Measurements from ENCODE around the gene SLC9A5.

SLC9A5 gene

DNA sequence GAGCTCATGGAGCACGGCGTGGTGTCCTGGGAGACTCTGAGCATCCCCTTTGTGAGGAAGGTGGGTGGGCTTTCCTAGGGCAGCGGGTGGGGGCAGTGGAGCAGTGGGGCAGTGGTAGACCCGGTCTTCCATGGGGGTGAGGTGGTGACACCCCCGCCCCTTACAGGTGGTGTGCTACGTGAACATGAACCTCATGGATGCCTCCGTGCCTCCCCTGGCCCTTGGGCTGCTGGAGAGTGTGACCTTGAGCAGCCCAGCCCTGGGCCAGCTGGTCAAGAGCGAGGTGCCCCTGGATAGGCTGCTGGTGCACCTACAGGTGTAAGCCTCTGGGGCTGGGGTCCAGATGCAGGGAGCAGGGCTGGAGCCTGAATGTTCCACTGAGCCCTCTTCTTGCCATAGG lies 48.3 kb upstream of the SLC9A5 start:
- Histone ChIP-seq H3K27ac (ENCODE audit: low read length) (no peak overlapping the region), H3K4me2 (ENCODE audit: insufficient read depth, low read length) (no peak overlapping the region)
- TF ChIP-seq EZH2 (IDR thresholded peaks at IDR 0.05; ENCODE audit: borderline replicate concordance, low read depth, low read length, severe bottlenecking) (no peak), CTCF (IDR thresholded peaks at IDR 0.05; ENCODE audit: borderline replicate concordance, extremely low read depth, low read length, poor library complexity, severe bottlenecking) (no peak)

DNA sequence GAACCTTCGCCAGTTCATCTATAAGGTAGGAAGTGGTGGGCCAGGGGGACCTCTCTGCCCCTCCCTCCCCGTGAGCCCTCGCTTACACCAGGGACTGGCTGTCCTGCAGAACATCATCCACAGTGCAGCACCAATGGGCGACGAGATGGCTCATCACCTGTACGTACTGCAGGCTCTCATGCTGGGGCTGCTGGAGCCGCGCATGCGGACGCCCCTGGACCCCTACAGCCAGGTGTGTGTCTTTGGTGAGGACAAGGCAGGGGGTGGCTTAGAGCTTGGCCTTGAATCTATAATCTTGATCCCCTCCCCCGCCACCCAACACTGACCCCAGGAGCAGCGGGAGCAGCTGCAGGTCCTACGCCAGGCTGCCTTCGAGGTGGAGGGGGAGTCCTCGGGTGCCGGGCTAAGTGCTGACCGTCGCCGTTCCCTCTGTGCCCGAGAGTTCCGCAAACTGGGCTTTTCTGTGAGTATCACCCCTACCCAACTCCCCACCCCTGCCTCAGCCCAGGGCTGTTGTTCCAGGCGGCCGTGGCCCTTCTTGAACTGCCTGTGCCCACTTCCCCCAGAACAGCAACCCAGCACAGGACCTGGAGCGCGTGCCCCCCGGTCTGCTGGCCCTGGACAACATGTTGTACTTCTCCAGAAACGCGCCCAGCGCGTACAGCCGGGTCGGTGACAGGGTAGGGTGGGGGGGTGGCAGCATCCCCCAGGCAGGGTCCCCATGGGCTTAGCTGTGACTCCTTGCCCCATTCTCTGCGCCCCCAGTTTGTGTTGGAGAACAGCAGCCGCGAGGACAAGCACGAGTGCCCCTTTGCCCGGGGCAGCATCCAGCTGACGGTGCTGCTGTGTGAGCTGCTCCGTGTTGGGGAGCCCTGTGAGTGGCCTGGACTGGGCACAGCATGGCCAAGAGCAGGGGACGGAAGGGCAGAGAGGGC lies 47.1 kb upstream of the SLC9A5 start:
- Histone ChIP-seq H2AFZ (ENCODE audit: low read depth, low read length) (no peak overlapping the region), H3K9ac (ENCODE audit: low read depth, low read length) (no peak overlapping the region), H3K27ac (ENCODE audit: low read length) (no peak overlapping the region), H3K9me3 (ENCODE audit: insufficient read depth, low read length, severe bottlenecking) (no peaks in the 10 kb centered on the region), H4K20me1 (ENCODE audit: insufficient read depth, low read length) (peaks cover 30% of the 10 kb centered on the region), H3K4me2 (ENCODE audit: insufficient read depth, low read length) (no peak overlapping the region), H3K4me1 (ENCODE audit: insufficient read depth, low read length) (no peaks in the 10 kb centered on the region; the same call in 1 of the 2 replicates), H3K79me2 (ENCODE audit: insufficient read depth, low read length) (no peaks in the 10 kb centered on the region), H3K27me3 (ENCODE audit: insufficient read depth, low read length, poor library complexity) (no peaks in the 10 kb centered on the region), H3K36me3 (ENCODE audit: insufficient read depth, low read length) (peaks cover 76% of the 10 kb centered on the region), H3K4me3 (ENCODE audit: low read depth in 1 of 2, low read length in 2 of 2) (no peak overlapping the region)
- ATAC-seq (ENCODE audit: insufficient read depth, low read depth), result no peak
- DNase-seq, result no peak
- TF ChIP-seq EZH2 (IDR thresholded peaks at IDR 0.05; ENCODE audit: borderline replicate concordance, low read depth, low read length, severe bottlenecking), result no peak
- TF ChIP-seq CTCF (IDR thresholded peaks at IDR 0.05; ENCODE audit: borderline replicate concordance, extremely low read depth, low read length, poor library complexity, severe bottlenecking), result no peak

More for the DNA sequence above, 48.3 kb upstream of the SLC9A5 start:
- ATAC-seq (ENCODE audit: insufficient read depth, low read depth), result no peak
- Histone ChIP-seq H3K9ac (ENCODE audit: low read depth, low read length) (no peak overlapping the region), H2AFZ (ENCODE audit: low read depth, low read length) (no peak overlapping the region), H3K9me3 (ENCODE audit: insufficient read depth, low read length, severe bottlenecking) (no peaks in the 10 kb centered on the region), H3K36me3 (ENCODE audit: insufficient read depth, low read length) (peaks cover 82% of the 10 kb centered on the region), H3K4me1 (ENCODE audit: insufficient read depth, low read length) (no peaks in the 10 kb centered on the region; the same call in 1 of the 2 replicates), H4K20me1 (ENCODE audit: insufficient read depth, low read length) (peaks cover 31% of the 10 kb centered on the region), H3K79me2 (ENCODE audit: insufficient read depth, low read length) (peaks cover 1% of the 10 kb centered on the region), H3K27me3 (ENCODE audit: insufficient read depth, low read length, poor library complexity) (no peaks in the 10 kb centered on the region), H3K4me3 (ENCODE audit: low read depth in 1 of 2, low read length in 2 of 2) (no peak overlapping the region)
- DNase-seq, result no peak

GRCh38 chr16:67202426-67202825 lies 46.4 kb upstream of the SLC9A5 start:
- no peaks in the 10 kb centered on the region for H3K9me3 ChIP-seq (ENCODE audit: insufficient read depth, low read length, severe bottlenecking)
- no peak overlapping the region for H3K4me2 ChIP-seq (ENCODE audit: insufficient read depth, low read length)
- peaks cover 23% of the 10 kb centered on the region for H4K20me1 ChIP-seq (ENCODE audit: insufficient read depth, low read length)
- H3K27me3 ChIP-seq (ENCODE audit: insufficient read depth, low read length, poor library complexity), result no peaks in the 10 kb centered on the region
- DNase-seq (no peak), ATAC-seq (ENCODE audit: insufficient read depth, low read depth) (no peak)
- no peak overlapping the region for H3K27ac ChIP-seq (ENCODE audit: low read length)
- no peaks in the 10 kb centered on the region for H3K79me2 ChIP-seq (ENCODE audit: insufficient read depth, low read length)
- no peak overlapping the region for H3K9ac ChIP-seq (ENCODE audit: low read depth, low read length)
- H3K4me1 ChIP-seq (ENCODE audit: insufficient read depth, low read length), result no peaks in the 10 kb centered on the region
- H3K36me3 ChIP-seq (ENCODE audit: insufficient read depth, low read length), result peaks cover 69% of the 10 kb centered on the region
- no peak overlapping the region for H3K4me3 ChIP-seq (ENCODE audit: low read depth in 1 of 2, low read length in 2 of 2)
- no peak overlapping the region for H2AFZ ChIP-seq (ENCODE audit: low read depth, low read length)
- no peak for TF ChIP-seq EZH2 (IDR thresholded peaks at IDR 0.05; ENCODE audit: borderline replicate concordance, low read depth, low read length, severe bottlenecking)
- no peak for TF ChIP-seq CTCF (IDR thresholded peaks at IDR 0.05; ENCODE audit: borderline replicate concordance, extremely low read depth, low read length, poor library complexity, severe bottlenecking)
